ENCODE results near the gene SCUBE1.

SCUBE1 gene

DNA sequence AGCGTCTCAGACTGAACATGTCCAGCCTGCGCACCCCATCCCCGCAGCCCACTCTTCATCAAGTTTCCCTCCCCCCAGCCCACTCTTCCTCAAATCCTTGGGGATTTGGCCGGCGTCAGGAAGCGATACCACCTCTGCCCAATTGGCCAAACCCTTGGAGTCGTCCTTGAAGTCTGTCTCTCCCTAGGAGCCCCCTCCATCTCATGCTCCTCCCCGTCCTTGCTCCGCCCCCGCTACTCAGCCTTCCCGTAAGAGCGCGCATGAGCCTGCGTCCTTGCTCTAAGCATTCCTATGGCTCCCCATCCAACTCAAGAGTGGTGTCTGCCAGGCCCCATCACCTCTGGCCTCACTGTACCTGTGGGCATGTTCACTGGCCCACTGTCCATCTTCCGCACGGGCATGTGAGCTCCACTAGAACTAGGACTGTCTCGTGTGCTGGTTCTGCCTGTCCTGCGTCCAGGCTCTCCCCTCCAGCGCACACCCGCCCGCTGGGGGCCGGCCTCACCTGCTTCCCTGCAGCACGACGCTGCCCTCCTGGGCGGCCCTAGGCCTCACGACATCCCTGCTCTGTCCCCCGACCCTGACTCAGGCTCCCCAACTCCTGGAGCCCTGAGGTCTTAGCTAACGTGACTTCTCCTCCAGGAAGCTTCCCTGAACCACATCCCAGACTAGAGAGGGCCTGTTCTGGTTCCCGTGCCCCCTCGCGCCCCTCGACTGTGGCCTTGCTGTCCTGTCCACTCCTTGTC is 125.7 kb downstream of the SCUBE1 start:
- no peak for ATAC-seq
- no peak for TF ChIP-seq ZNF565 (CRISPR knock-in tag; conservative IDR thresholded peaks at IDR 0.05; ENCODE audit: low read depth)
- no peak for TF ChIP-seq CSDC2 (CRISPR knock-in tag; IDR thresholded peaks at IDR 0.05)
- no peak for TF ChIP-seq SNAI2 (CRISPR knock-in tag; IDR thresholded peaks at IDR 0.05)
- TF ChIP-seq ZNF70 (CRISPR knock-in tag; IDR thresholded peaks at IDR 0.05), result no peak
- TF ChIP-seq, protein P1, sequence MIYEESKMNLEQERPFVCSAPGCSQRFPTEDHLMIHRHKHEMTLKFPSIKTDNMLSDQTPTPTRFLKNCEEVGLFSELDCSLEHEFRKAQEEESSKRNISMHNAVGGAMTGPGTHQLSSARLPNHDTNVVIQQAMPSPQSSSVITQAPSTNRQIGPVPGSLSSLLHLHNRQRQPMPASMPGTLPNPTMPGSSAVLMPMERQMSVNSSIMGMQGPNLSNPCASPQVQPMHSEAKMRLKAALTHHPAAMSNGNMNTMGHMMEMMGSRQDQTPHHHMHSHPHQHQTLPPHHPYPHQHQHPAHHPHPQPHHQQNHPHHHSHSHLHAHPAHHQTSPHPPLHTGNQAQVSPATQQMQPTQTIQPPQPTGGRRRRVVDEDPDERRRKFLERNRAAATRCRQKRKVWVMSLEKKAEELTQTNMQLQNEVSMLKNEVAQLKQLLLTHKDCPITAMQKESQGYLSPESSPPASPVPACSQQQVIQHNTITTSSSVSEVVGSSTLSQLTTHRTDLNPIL (CRISPR knock-in tag; IDR thresholded peaks at IDR 0.05; ENCODE audit: low read depth), result no peak
- no peak for TF ChIP-seq RARB (CRISPR knock-in tag; IDR thresholded peaks at IDR 0.05)
- TF ChIP-seq GLIS3 (CRISPR knock-in tag; IDR thresholded peaks at IDR 0.05), result no peak
- no peak for TF ChIP-seq ISL1 (CRISPR knock-in tag; IDR thresholded peaks at IDR 0.05)
- TF ChIP-seq BACH2 (CRISPR knock-in tag; IDR thresholded peaks at IDR 0.05; ENCODE audit: borderline replicate concordance), result no peak
- TF ChIP-seq, protein P2, sequence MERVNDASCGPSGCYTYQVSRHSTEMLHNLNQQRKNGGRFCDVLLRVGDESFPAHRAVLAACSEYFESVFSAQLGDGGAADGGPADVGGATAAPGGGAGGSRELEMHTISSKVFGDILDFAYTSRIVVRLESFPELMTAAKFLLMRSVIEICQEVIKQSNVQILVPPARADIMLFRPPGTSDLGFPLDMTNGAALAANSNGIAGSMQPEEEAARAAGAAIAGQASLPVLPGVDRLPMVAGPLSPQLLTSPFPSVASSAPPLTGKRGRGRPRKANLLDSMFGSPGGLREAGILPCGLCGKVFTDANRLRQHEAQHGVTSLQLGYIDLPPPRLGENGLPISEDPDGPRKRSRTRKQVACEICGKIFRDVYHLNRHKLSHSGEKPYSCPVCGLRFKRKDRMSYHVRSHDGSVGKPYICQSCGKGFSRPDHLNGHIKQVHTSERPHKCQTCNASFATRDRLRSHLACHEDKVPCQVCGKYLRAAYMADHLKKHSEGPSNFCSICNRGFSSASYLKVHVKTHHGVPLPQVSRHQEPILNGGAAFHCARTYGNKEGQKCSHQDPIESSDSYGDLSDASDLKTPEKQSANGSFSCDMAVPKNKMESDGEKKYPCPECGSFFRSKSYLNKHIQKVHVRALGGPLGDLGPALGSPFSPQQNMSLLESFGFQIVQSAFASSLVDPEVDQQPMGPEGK (CRISPR knock-in tag; IDR thresholded peaks at IDR 0.05; ENCODE audit: borderline replicate concordance), result no peak
- TF ChIP-seq ZC3H10 (CRISPR knock-in tag; IDR thresholded peaks at IDR 0.05), result no peak
- TF ChIP-seq, protein P3, sequence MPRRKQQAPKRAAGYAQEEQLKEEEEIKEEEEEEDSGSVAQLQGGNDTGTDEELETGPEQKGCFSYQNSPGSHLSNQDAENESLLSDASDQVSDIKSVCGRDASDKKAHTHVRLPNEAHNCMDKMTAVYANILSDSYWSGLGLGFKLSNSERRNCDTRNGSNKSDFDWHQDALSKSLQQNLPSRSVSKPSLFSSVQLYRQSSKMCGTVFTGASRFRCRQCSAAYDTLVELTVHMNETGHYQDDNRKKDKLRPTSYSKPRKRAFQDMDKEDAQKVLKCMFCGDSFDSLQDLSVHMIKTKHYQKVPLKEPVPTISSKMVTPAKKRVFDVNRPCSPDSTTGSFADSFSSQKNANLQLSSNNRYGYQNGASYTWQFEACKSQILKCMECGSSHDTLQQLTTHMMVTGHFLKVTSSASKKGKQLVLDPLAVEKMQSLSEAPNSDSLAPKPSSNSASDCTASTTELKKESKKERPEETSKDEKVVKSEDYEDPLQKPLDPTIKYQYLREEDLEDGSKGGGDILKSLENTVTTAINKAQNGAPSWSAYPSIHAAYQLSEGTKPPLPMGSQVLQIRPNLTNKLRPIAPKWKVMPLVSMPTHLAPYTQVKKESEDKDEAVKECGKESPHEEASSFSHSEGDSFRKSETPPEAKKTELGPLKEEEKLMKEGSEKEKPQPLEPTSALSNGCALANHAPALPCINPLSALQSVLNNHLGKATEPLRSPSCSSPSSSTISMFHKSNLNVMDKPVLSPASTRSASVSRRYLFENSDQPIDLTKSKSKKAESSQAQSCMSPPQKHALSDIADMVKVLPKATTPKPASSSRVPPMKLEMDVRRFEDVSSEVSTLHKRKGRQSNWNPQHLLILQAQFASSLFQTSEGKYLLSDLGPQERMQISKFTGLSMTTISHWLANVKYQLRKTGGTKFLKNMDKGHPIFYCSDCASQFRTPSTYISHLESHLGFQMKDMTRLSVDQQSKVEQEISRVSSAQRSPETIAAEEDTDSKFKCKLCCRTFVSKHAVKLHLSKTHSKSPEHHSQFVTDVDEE (CRISPR knock-in tag; IDR thresholded peaks at IDR 0.05), result no peak
- no peak for TF ChIP-seq ZNF8 (CRISPR knock-in tag; IDR thresholded peaks at IDR 0.05)
- no peak for TF ChIP-seq ZFP30 (CRISPR knock-in tag; IDR thresholded peaks at IDR 0.05)
- TF ChIP-seq TOX (CRISPR knock-in tag; IDR thresholded peaks at IDR 0.05; ENCODE audit: borderline replicate concordance), result no peak
- TF ChIP-seq ESRRG (CRISPR knock-in tag; IDR thresholded peaks at IDR 0.05), result no peak
- TF ChIP-seq OSR1 (CRISPR knock-in tag; IDR thresholded peaks at IDR 0.05), result no peak

DNA sequence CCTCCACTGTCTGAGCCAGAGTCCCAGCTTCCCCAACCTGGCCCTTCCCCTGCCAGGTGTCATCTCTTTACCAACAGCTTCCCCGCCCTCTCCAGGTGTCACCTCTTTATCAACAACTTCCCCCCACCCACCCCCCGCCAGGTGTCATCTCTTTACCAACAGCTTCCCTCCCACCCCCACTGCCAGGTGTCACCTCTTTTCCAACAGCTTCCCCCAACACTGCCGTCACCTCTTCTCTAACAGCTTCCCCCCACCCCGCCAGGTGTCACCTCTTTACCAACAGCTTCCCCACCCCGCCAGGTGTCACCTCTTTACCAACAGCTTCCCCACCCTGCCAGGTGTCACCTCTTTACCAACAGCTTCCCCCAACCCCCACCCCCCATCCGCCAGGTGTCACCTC is 126.4 kb downstream of the SCUBE1 start:
- ATAC-seq, result no peak

DNA sequence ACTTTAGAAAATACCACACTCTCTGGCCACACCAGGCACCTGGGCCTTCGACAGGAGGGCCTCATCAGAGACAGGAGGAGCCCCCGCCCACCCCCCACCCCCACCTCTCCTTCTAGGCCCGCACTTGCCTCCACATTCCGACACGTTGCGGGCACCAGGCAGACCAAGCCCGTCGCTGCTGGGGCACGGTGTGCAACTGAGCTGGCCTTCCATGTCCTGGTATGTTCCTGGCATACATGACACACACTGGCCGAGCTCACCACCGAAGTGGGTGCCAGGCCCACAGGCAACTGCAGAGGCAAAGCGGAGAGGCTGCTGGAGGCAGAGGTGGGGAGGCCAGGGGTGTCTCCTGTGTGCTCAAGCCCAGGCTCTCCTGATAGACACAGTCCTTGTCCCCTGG is 129.2 kb downstream of the SCUBE1 start:
- TF ChIP-seq, protein P4, sequence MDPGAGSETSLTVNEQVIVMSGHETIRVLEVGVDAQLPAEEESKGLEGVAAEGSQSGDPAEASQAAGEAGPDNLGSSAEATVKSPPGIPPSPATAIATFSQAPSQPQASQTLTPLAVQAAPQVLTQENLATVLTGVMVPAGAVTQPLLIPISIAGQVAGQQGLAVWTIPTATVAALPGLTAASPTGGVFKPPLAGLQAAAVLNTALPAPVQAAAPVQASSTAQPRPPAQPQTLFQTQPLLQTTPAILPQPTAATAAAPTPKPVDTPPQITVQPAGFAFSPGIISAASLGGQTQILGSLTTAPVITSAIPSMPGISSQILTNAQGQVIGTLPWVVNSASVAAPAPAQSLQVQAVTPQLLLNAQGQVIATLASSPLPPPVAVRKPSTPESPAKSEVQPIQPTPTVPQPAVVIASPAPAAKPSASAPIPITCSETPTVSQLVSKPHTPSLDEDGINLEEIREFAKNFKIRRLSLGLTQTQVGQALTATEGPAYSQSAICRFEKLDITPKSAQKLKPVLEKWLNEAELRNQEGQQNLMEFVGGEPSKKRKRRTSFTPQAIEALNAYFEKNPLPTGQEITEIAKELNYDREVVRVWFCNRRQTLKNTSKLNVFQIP (CRISPR knock-in tag; IDR thresholded peaks at IDR 0.05; ENCODE audit: borderline replicate concordance, low read depth), result no peak
- TF ChIP-seq, protein P5, sequence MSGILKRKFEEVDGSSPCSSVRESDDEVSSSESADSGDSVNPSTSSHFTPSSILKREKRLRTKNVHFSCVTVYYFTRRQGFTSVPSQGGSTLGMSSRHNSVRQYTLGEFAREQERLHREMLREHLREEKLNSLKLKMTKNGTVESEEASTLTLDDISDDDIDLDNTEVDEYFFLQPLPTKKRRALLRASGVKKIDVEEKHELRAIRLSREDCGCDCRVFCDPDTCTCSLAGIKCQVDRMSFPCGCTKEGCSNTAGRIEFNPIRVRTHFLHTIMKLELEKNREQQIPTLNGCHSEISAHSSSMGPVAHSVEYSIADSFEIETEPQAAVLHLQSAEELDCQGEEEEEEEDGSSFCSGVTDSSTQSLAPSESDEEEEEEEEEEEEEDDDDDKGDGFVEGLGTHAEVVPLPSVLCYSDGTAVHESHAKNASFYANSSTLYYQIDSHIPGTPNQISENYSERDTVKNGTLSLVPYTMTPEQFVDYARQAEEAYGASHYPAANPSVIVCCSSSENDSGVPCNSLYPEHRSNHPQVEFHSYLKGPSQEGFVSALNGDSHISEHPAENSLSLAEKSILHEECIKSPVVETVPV (CRISPR knock-in tag; IDR thresholded peaks at IDR 0.05), result no peak
- no peak for TF ChIP-seq ZFP30 (CRISPR knock-in tag; IDR thresholded peaks at IDR 0.05)
- TF ChIP-seq, protein P1 (CRISPR knock-in tag; IDR thresholded peaks at IDR 0.05; ENCODE audit: low read depth), result no peak
- no peak for TF ChIP-seq GLIS3 (CRISPR knock-in tag; IDR thresholded peaks at IDR 0.05)
- no peak for TF ChIP-seq ISL1 (CRISPR knock-in tag; IDR thresholded peaks at IDR 0.05)
- no peak for TF ChIP-seq ZNF8 (CRISPR knock-in tag; IDR thresholded peaks at IDR 0.05)
- no peak for TF ChIP-seq OSR1 (CRISPR knock-in tag; IDR thresholded peaks at IDR 0.05)
- TF ChIP-seq PPARA (CRISPR knock-in tag; IDR thresholded peaks at IDR 0.05; ENCODE audit: borderline replicate concordance), result no peak
- TF ChIP-seq BACH2 (CRISPR knock-in tag; IDR thresholded peaks at IDR 0.05; ENCODE audit: borderline replicate concordance), result no peak
- TF ChIP-seq ZC3H10 (CRISPR knock-in tag; IDR thresholded peaks at IDR 0.05), result no peak
- TF ChIP-seq, protein P2 (CRISPR knock-in tag; IDR thresholded peaks at IDR 0.05; ENCODE audit: borderline replicate concordance), result no peak
- TF ChIP-seq CSDC2 (CRISPR knock-in tag; IDR thresholded peaks at IDR 0.05), result no peak
- ATAC-seq, result no peak

More for the DNA sequence above, 126.4 kb downstream of the SCUBE1 start:
- TF ChIP-seq ARNTL (CRISPR knock-in tag; IDR thresholded peaks at IDR 0.05; ENCODE audit: borderline replicate concordance, low read depth), result no peak

Data from SK-N-SH treated with all-trans-retinoic acid at 6 μM for 48 hours (cell line).